ENCODE results near the gene KCNC1. TPM values are rescaled to one million over a fixed set of nuclear protein-coding genes. Genes with fewer than 3 reads are reported as not detected.

KCNC1 gene
- total and polyA plus RNA-seq, 9 of the 15 experiments (the other 6 are each of a cell fraction or from before 2014, with no cell fraction given), result 0.05 to 0.08 TPM; not detected in 7

- under 1% methylated on average over 13 of the region's 13 CpGs for WGBS (ENCODE audit: insufficient coverage, low coverage, missing lambda C conversion rate)
- TF ChIP-seq BDP1 (IDR thresholded peaks at IDR 0.05; ENCODE audit: insufficient read depth, insufficient read length) (no peak), POLR3A (IDR thresholded peaks at IDR 0.05; ENCODE audit: borderline replicate concordance, extremely low read depth, insufficient read depth, insufficient read length) (no peak), E2F4 (CRISPR knock-in tag; IDR thresholded peaks at IDR 0.05; ENCODE audit: low read depth) (no peak)
- Histone ChIP-seq H3K9me3 (replicated peaks; ENCODE audit: control insufficient read depth, insufficient read depth, low read depth, low read length) (no peaks in the 10 kb centered on the region), H3K4me3 (no peak overlapping the region), H3K4me1 (replicated peaks in 1 of 2; ENCODE audit: control insufficient read depth in 2 of 2, insufficient read depth in 2 of 2, low read length in 2 of 2) (no peaks in the 10 kb centered on the region), H3K9ac (ENCODE audit: insufficient read depth in 1 of 2, low read depth in 2 of 2, low read length in 2 of 2) (no peak overlapping the region), H3K36me3 (ENCODE audit: control insufficient read depth, insufficient read depth, low read length) (no peaks in the 10 kb centered on the region), H3K9me1 (ENCODE audit: control insufficient read depth, insufficient read depth, low read length) (no peaks in the 10 kb centered on the region), H3K27ac (ENCODE audit: extremely low read depth, low read depth, low read length) (no peak overlapping the region), H2AFZ (ENCODE audit: low read depth, low read length) (no peak overlapping the region), H4K20me1 (replicated peaks; ENCODE audit: control insufficient read depth, insufficient read depth, low read length) (peaks cover 3% of the 10 kb centered on the region; the same call in 1 of the 2 replicates), H3K79me2 (ENCODE audit: control insufficient read depth, insufficient read depth, low read length) (no peaks in the 10 kb centered on the region), H3K4me2 (ENCODE audit: insufficient read depth, low read length) (no peak overlapping the region), H3K27me3 (ENCODE audit: control insufficient read depth in 2 of 2, insufficient read depth in 2 of 2, low read length in 2 of 2) (peaks cover 7 to 61% of the 10 kb centered on the region in 2 experiments; a peak in 3 of 5 replicates)
- BruUV-seq (replicated peaks), result no TSS peak
- DNase-seq (ENCODE audit: extremely low read depth in 1 of 4, low spot score in 3 of 4) (no peak), FAIRE-seq (no peak), ATAC-seq (no peak)
- ChIA-PET POLR2A (no interaction called here), CTCF (ENCODE audit: low intra/inter-chr PET ratio) (no interaction called here)
- intact Hi-C loops (cut with micrococcal nuclease) (no loop called here), in situ Hi-C loops (cut with MboI) (no loop called here)
Measured at GRCh38 chr11:17750013-17750800, 15.6 kb downstream of the KCNC1 start.

- H3K4me2 ChIP-seq (ENCODE audit: insufficient read depth, low read length), result no peak overlapping the region
- ChIA-PET POLR2A (no interaction called here), CTCF (ENCODE audit: low intra/inter-chr PET ratio) (no interaction called here)
- no peaks in the 10 kb centered on the region for H3K4me1 ChIP-seq (replicated peaks in 1 of 2; ENCODE audit: control insufficient read depth in 2 of 2, insufficient read depth in 2 of 2, low read length in 2 of 2)
- no peak overlapping the region for H3K27ac ChIP-seq (ENCODE audit: extremely low read depth, low read depth, low read length)
- FAIRE-seq (no peak), ATAC-seq (no peak), DNase-seq (ENCODE audit: extremely low read depth in 1 of 4, low spot score in 3 of 4) (no peak)
- 0% methylated on average over 2 of the region's 2 CpGs for WGBS (ENCODE audit: insufficient coverage, low coverage, missing lambda C conversion rate)
- H3K27me3 ChIP-seq (ENCODE audit: control insufficient read depth in 2 of 2, insufficient read depth in 2 of 2, low read length in 2 of 2), result peaks cover 7 to 56% of the 10 kb centered on the region in 2 experiments; a peak in 2 of 5 replicates
- H2AFZ ChIP-seq (ENCODE audit: low read depth, low read length), result no peak overlapping the region
- H3K79me2 ChIP-seq (ENCODE audit: control insufficient read depth, insufficient read depth, low read length), result no peaks in the 10 kb centered on the region
- no peaks in the 10 kb centered on the region for H3K36me3 ChIP-seq (ENCODE audit: control insufficient read depth, insufficient read depth, low read length)
- H3K9ac ChIP-seq (ENCODE audit: insufficient read depth in 1 of 2, low read depth in 2 of 2, low read length in 2 of 2), result no peak overlapping the region
- peaks cover 3% of the 10 kb centered on the region; the same call in 1 of the 2 replicates for H4K20me1 ChIP-seq (replicated peaks; ENCODE audit: control insufficient read depth, insufficient read depth, low read length)
- H3K9me3 ChIP-seq (replicated peaks; ENCODE audit: control insufficient read depth, insufficient read depth, low read depth, low read length), result no peaks in the 10 kb centered on the region
- no peak overlapping the region for H3K4me3 ChIP-seq
- H3K9me1 ChIP-seq (ENCODE audit: control insufficient read depth, insufficient read depth, low read length), result no peaks in the 10 kb centered on the region
- no TSS peak for BruUV-seq (replicated peaks)
- intact Hi-C loops (cut with micrococcal nuclease), result no loop called here
- in situ Hi-C loops (cut with MboI), result no loop called here
- TF ChIP-seq ZNF518B (CRISPR knock-in tag; IDR thresholded peaks at IDR 0.05) (no peak), CREBBP (IDR thresholded peaks at IDR 0.05; ENCODE audit: low read depth, low read length) (no peak), RNF2 (IDR thresholded peaks at IDR 0.05) (no peak)
Measured at GRCh38 chr11:17750801-17751165, 16.2 kb downstream of the KCNC1 start.

Data from K562 (cell line).